HFF-Myc (cell line): ENCODE measurements around the gene GRB10.

ENCODE experiments used
- DNase-seq: peaks from one replicate; pipeline ENCODE4 v3.0.0-alpha.2; 2011; ENCODE audit warnings: low read depth; ENCODE audit errors: extremely low read depth
- H3K4me3 ChIP-seq: replicated peaks from 2 replicates; pipeline ENCODE4 v1.5.1; 2011; ENCODE audit warnings: low read depth, mild to moderate bottlenecking, control low read depth, low read length
- TF ChIP-seq, protein P1 (sequence below): IDR thresholded peaks from 2 replicates; pipeline ENCODE4 v1.5.1; 2012; ENCODE audit warnings: mild to moderate bottlenecking, low read depth, low read length, control low read depth; ENCODE audit errors: missing control alignments

Gene GRB10

DNA sequence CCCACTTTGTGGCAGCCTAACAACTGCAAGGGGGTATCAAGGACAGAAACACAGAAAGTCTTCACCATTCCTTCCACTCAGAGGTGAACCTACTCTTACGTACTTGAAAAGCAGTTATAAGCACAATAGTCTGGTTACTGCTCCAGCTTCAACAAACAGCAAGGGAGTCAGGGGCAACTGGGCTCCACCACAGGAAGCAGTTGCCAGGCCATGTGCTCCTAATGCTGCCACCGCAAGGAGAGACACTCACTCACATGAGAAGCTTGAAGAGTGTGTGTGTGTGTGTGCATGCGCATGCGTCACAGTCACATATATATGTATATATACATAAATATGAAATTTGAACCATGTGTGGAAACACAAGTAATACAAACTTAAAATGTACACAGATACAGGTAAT, 65.5 kb downstream of the GRB10 start:
- TF ChIP-seq, protein P1, sequence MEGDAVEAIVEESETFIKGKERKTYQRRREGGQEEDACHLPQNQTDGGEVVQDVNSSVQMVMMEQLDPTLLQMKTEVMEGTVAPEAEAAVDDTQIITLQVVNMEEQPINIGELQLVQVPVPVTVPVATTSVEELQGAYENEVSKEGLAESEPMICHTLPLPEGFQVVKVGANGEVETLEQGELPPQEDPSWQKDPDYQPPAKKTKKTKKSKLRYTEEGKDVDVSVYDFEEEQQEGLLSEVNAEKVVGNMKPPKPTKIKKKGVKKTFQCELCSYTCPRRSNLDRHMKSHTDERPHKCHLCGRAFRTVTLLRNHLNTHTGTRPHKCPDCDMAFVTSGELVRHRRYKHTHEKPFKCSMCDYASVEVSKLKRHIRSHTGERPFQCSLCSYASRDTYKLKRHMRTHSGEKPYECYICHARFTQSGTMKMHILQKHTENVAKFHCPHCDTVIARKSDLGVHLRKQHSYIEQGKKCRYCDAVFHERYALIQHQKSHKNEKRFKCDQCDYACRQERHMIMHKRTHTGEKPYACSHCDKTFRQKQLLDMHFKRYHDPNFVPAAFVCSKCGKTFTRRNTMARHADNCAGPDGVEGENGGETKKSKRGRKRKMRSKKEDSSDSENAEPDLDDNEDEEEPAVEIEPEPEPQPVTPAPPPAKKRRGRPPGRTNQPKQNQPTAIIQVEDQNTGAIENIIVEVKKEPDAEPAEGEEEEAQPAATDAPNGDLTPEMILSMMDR: no peak
- no peak overlapping the region for H3K4me3 ChIP-seq
- DNase-seq: no peak

DNA sequence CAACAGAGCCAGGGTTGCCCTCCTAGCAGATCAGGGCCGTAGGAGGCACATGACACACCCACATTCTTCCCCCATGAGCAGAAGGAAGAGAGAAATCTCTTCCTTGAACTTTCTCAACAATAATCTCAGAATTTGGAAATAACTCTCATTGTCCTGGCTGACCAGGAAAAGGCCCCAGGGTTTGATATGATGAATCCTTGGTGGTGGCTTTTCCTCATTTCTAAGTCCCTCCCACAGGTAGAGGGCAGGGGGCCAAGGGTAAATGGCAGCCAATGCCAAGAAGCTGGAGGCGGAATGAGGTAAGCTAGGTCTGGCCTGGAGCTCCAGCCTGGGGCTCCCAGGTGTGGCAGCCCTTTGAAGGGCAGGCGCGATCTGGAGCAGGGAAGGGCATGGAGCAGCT, 67.8 kb downstream of the GRB10 start:
- DNase-seq: no peak
- TF ChIP-seq, protein P1: no peak
- no peak overlapping the region for H3K4me3 ChIP-seq

DNA sequence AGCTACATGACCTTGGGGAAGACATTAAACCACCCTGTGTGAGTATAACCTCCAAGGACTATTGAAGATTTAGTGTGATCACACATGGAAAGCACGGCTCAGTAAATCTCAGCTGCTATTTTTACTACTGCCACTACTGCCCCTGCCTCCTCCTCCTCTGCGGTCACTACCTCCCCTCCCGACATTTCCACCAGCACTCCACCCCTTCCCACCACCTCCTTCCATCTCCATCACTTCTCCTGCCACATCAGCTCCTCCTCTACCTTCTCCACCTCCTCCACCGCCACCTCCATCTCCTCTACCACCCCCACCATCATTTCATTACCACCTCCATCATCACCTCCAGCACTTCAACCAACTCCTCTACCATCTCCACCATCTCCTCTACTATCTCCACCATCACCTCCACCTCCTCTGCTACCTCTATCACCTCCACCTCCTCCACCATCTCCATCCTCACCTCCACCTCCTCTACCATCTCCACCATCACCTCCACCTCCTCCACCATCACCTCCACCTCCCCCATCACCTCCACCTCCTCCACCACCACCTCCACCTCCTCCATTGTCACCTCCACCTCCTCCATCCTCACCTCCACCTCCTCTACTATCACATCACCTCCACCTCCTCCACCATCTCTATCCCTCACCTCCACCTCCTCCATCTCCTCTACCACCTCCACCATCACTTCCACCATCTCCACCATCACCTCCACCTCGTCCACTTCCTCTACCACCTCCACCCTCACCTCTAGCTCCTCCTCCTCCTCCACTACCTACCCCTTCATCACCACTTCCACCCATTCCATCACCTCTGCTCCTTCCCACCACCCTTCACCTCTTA, 69.4 kb downstream of the GRB10 start:
- TF ChIP-seq, protein P1: no peak
- no peak overlapping the region for H3K4me3 ChIP-seq
- DNase-seq: no peak

DNA sequence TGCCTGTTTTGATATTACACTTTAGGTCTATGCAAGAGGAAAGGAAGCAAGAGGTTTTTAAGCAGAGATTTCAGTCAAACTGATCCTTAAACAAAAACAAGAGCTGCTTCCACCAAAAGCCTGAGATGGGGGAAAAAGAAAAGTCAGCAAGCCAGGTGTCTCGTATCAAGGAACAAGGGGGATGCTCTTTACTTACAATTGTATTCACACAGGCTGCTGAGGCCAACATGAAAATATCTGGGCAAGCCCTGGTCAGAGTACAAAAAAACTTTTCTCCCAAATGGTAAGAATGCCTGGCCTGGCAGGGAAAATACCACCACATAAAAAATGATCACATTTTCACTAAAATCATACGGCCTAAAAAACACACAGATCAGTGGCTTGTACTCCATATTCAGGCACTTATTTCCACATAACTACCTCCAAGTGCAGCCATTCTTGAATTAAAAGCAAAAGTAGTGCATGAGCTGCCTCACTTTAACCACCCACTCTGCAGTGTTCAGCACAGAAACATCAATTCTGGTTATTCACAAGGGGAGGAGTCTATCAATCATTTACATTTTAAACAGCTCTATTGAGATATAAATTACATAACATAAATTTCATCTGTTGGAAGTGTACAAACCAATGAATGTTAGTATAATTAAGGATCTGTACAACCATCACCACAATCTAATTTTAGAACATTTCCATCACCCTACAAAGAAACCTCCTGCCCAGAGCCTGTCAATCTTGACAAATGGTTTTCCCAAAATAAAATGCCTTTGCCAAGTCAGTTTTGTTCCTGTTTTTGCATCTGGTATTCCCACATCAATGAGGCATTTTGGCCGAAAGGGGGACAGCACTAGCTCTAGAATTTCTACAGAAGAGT, 70.2 kb downstream of the GRB10 start:
- TF ChIP-seq, protein P1: no peak
- DNase-seq: no peak
- H3K4me3 ChIP-seq: no peak overlapping the region

DNA sequence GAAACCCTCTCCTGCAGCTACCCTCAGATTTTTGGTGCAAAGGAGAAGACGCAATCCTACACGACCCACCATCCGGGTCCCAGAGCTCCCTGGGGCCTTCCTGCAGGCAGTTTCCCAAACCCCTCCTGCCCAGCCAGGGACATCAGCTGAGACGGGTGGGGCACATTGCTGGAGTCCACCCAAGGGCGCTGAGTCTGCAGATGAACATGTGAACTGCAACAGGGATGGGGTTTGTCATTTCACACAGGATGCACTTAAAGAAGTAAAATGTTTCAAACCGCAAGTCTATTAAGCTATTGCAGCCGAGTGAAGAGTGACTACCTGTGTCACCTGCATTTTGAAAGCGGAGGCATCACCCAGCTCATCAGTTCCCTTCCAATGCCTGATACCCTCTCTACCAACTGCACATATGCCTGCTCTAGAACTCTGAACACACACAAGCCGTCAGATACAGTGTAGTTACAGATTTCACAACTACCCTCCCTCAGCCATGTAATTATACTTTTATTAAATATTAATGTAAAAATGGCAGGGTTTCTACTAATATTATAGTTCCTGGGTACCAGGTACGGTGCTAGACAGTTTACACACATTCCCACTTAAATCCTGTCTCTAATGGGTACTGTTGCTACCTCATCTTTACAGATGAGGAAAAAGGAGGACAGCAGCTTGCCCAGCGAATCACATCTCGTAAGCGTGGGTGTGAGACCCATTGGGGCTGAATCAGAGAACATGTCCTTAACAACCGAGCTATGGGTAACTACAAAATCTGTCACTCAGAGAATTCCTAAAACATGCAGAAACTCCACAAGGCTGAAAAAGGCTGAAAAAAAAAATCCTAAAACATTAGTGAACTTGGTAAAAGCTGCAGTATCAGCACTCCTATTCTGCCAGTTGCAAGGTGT, 71.2 kb downstream of the GRB10 start:
- no peak for DNase-seq
- TF ChIP-seq, protein P1: no peak
- H3K4me3 ChIP-seq: no peak overlapping the region

DNA sequence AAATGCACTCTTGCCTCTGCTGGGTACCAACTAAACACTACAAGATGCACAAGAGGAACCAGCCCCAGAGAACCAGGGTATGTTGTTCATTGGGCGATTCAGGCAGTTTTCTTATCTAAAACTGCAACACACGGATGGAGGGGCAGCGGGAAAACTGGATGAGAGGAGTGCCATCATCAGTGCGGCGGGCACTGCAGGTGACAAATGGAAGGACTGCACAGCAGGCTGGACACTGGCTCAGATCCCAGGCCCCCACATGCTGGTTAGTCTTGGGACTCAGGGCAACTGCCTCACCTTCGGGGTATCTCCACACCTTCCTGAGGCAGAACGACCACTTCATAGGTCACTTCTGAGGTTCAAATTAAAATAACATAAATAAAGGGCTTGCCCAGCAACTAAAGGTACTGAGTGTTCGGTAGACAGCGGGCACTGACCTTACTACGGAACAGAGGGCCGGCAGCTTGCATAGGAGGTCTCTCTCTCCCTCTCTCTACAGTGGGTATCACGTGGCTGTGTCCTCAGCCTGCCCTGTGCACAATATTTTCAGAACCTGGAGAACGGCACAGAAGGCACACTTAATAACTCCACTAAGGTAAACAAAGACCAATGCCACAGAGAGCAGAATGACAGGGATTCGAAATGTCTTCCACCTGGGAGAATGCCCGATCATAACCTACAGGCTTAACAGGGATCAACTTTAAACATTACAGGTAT, 72.1 kb downstream of the GRB10 start:
- TF ChIP-seq, protein P1: no peak
- no peak overlapping the region for H3K4me3 ChIP-seq
- DNase-seq: no peak
